GM12878 (cell line): ENCODE measurements around the gene CHL1. TPM values are rescaled to one million over a fixed set of nuclear protein-coding genes. Genes with fewer than 3 reads are reported as not detected.

Experiments
- BCL11A ChIP-seq: IDR thresholded peaks from 2 replicates; pipeline ENCODE4 v1.6.1; 2011; ENCODE audit warnings: low read depth, low read length
- BMI1 ChIP-seq: fragments of 450-650 bp; IDR thresholded peaks from 2 replicates; pipeline ENCODE4 v1.6.1; 2016; ENCODE audit warnings: mild to moderate bottlenecking, moderate library complexity, borderline replicate concordance
- CHD1 ChIP-seq: IDR thresholded peaks from 2 replicates; pipeline ENCODE4 v1.6.1; 2012; ENCODE audit warnings: low read depth, low read length, improper control_type of control experiment
- EGR1 ChIP-seq, 2 experiments: IDR thresholded peaks; 1 replicate in 1 of 2; 2 replicates in 1 of 2; pipeline ENCODE4 v1.6.1; 2011 to 2012; ENCODE audit warnings: low read depth in 2 of 2, low read length in 2 of 2, borderline replicate concordance in 1 of 2, mild to moderate bottlenecking in 1 of 2, moderate library complexity in 1 of 2
- IRF4 ChIP-seq: IDR thresholded peaks from 2 replicates; pipeline ENCODE4 v1.6.1; 2011; ENCODE audit warnings: low read depth, low read length
- KAT2A ChIP-seq: conservative IDR thresholded peaks from 2 replicates; pipeline ENCODE4 v1.6.1; 2011; ENCODE audit warnings: low read depth, low read length; ENCODE audit not compliant: control insufficient read depth
- KDM1A ChIP-seq: fragments of 200-600 bp; sonication (generic); IDR thresholded peaks from 2 replicates; pipeline ENCODE4 v1.6.1; 2016; ENCODE audit warnings: borderline replicate concordance
- NFYB ChIP-seq: IDR thresholded peaks from 2 replicates; pipeline ENCODE4 v1.6.1; 2011; ENCODE audit warnings: low read depth, mild to moderate bottlenecking, low read length, improper control_type of control experiment, moderate library complexity; ENCODE audit not compliant: insufficient read depth
- NR2C2 ChIP-seq: IDR thresholded peaks from 2 replicates; pipeline ENCODE4 v1.6.1; 2011; ENCODE audit warnings: borderline replicate concordance, low read depth; ENCODE audit not compliant: control insufficient read depth, insufficient read length
- PAX5 ChIP-seq: IDR thresholded peaks from 2 replicates; pipeline ENCODE4 v1.6.1; 2011; ENCODE audit warnings: low read depth, low read length, borderline replicate concordance
- PBX3 ChIP-seq: IDR thresholded peaks from 2 replicates; pipeline ENCODE4 v1.6.1; 2011; ENCODE audit warnings: mild to moderate bottlenecking, low read depth, low read length, moderate library complexity; ENCODE audit not compliant: insufficient replicate concordance
- PRDM15 ChIP-seq: fragments of 450-650 bp; formaldehyde crosslinking; IDR thresholded peaks from 2 replicates; pipeline ENCODE4 v1.4.0; 2020; ENCODE audit warnings: mild to moderate bottlenecking, moderate library complexity
- RBBP5 ChIP-seq: fragments of 200-600 bp; sonication (generic); conservative IDR thresholded peaks from 2 replicates; pipeline ENCODE4 v1.6.1; 2016
- REST ChIP-seq: IDR thresholded peaks from 2 replicates; pipeline ENCODE4 v1.6.1; 2012; ENCODE audit warnings: mild to moderate bottlenecking, low read depth, low read length
- SMAD1 ChIP-seq: fragments of 450-650 bp; IDR thresholded peaks from 2 replicates; pipeline ENCODE4 v1.6.1; 2018; ENCODE audit warnings: mild to moderate bottlenecking, low read depth; ENCODE audit not compliant: partially characterized antibody
- SREBF1 ChIP-seq: IDR thresholded peaks from 2 replicates; pipeline ENCODE4 v1.6.1; 2012; ENCODE audit warnings: mild to moderate bottlenecking, low read length
- STAT1 ChIP-seq: fragments of 450-650 bp; conservative IDR thresholded peaks from 2 replicates; pipeline ENCODE4 v1.6.1; 2014; ENCODE audit warnings: antibody characterized with exemption, mild to moderate bottlenecking
- polyA plus RNA-seq, 11 experiments: library from polyadenylated mRNA; depleted of rRNA in 4 of 11; unstranded in 6 of 11; stranded (reverse) in 5 of 11; fragments of >200 nt; fragmentation: Nextera tagmentation in 4 of 11; fragmentation: Illumina TruSeq in 1 of 11; extraction: Ambion mirVana in 4 of 11; extraction: Trizol in 1 of 11; gene quantifications; 1 replicate in 1 of 11; 2 replicates in 10 of 11; pipeline versions ENCODE4 v1.2.1 to v1.2.3, GENCODE V29; 2011 to 2016; ENCODE audit warnings: inconsistent platforms in 2 of 11, missing spikeins in 2 of 11, low read depth in 1 of 11
- total RNA-seq, 4 experiments: library from RNA; depleted of rRNA in 3 of 4; stranded (reverse); fragments of >200 nt in 3 of 4; fragmentation: Illumina TruSeq in 1 of 4; extraction: Trizol in 1 of 4; gene quantifications; 2 replicates each; pipeline versions ENCODE4 v1.2.1 to v1.2.3, GENCODE V29; 2013 to 2021
- TF ChIP-seq, protein P1 (sequence below): IDR thresholded peaks from 2 replicates; pipeline ENCODE4 v1.6.1; 2012; ENCODE audit warnings: low read depth, low read length, improper control_type of control experiment

CHL1 gene
- total and polyA plus RNA-seq, 10 of the 15 experiments (the other 5 are each of a cell fraction or from before 2014, with no cell fraction given), result 0.71 to 30.4 (median 1.8) TPM

- TF ChIP-seq PRDM15 (CRISPR knock-in tag), result no peak
- no peak for TF ChIP-seq REST
- no peak for TF ChIP-seq KDM1A
- no peak for TF ChIP-seq NFYB
- no peak for TF ChIP-seq EGR1 (IDR thresholded peaks at IDR 0.05; ENCODE audit: borderline replicate concordance in 1 of 2, low read depth in 2 of 2, low read length in 2 of 2)
- TF ChIP-seq NR2C2, result no peak
- no peak for TF ChIP-seq RBBP5
- no peak for TF ChIP-seq KAT2A
- 0 out of 2 replicates have a peak, but pooled peaks have one; percentile 66 for TF ChIP-seq BMI1
- no peak for TF ChIP-seq STAT1
- TF ChIP-seq IRF4, result 0 out of 2 replicates have a peak, but pooled peaks have one; percentile 28
- TF ChIP-seq CHD1, result no peak
- peak; percentile 97 for TF ChIP-seq BCL11A
- TF ChIP-seq SMAD1, result peak; percentile 42
- peak; percentile 94 for TF ChIP-seq PAX5
- TF ChIP-seq, protein P1, sequence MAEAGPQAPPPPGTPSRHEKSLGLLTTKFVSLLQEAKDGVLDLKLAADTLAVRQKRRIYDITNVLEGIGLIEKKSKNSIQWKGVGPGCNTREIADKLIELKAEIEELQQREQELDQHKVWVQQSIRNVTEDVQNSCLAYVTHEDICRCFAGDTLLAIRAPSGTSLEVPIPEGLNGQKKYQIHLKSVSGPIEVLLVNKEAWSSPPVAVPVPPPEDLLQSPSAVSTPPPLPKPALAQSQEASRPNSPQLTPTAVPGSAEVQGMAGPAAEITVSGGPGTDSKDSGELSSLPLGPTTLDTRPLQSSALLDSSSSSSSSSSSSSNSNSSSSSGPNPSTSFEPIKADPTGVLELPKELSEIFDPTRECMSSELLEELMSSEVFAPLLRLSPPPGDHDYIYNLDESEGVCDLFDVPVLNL, result no peak
- TF ChIP-seq SREBF1, result no peak
- no peak for TF ChIP-seq PBX3
Observed at GRCh38 chr3:278300-279064, 81.9 kb downstream of the CHL1 start (continued).
